ENCODE measurements around the gene PRMT7.

The PRMT7 gene

DNA sequence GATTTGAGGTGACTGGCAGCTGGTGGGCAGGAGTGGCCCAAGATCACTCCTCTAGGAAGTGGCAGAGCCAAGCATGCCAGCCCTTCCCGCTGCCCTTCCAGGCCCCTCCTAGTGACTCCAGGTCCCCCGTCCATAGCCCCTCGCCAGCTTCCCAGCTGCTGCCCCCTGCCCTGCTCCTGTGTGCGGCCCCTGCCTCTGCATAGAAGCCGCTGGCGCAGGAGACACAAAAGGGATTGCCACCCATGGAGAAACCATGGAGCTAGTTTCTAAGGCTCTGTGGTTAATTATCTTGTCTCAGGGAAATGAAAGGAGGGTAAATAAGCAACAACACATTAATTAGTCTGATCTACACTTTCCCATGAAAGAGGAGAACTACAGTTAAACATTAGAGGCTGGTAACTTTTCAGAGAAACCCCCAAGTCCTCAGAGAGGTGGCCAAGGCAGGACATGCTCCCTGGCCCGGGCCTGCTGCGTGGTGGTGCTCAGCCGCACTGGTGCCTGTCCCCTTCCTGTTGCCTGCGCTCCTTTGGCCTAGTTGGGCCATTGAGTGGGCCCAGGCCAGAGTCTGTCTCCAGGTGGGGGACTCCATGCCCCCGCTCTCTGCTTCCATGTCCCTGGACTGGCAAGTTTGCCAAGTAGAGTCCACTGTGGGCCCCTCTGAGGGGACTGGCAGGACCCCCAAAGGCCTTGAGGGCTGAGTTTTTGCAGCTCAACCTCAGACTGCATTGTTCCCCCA is 65.2 kb downstream of the PRMT7 start:
- DNase-seq (ENCODE audit: low read depth in 2 of 2) = no peak

GRCh38 chr16:68376590-68376989 is 65.8 kb downstream of the PRMT7 start:
- no peak for DNase-seq (ENCODE audit: low read depth in 2 of 2)

DNA sequence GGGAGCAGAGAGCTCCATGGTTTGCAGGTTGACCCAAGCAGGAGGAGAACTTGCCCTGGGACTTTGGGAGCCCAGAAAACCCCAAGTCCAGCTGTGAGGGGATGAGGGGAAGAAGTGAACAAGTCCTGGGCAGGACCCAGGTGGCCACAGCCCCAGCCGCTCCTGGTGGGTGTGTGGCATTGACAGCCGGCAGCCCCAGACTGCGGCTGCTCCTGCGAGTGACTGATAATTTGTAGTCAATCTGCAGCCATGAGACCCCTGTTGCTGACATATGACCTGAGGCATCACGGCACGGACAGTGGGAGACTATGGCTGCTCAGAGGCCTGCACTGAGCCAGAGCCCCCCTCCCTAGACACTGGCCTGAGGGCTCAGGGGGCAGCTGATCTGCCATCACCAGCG is 66.4 kb downstream of the PRMT7 start:
- no peak for DNase-seq (ENCODE audit: low read depth in 2 of 2)

DNA sequence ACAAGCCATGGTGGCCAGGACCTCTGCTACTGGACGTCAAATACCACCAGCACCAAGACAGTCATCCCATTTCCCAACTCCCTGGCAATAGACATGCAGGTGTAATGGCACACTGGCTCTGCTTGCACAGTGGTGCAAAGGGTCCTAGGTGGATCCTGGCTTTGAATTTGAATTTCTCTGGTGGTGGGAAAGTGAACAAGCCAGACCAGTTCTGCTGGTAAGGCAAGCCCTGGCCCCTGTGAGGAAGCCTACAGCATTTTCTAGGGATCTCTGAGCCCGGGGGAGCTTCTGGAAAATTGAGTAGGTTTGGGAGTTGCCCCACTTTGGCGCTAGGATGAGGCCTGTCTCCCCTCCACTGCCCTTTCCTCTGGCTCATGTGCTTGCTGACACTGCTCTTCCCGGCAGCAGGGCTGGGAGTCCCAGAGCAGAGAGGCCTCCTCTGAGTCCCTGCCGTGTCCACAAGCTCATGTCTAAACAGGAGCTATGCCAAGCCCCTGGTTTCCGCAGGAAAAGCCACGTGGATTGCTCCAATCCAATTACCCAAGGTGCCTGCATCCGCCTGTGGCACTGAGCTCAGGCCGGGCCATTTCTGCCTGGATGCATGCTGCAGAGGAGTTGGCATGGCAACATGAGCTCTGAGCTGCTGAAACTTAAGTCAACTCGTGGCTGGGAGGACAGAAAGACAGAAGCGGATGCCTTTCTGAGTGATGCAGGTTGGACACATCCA is 67.0 kb downstream of the PRMT7 start:
- DNase-seq (ENCODE audit: low read depth in 2 of 2) = no peak

DNA sequence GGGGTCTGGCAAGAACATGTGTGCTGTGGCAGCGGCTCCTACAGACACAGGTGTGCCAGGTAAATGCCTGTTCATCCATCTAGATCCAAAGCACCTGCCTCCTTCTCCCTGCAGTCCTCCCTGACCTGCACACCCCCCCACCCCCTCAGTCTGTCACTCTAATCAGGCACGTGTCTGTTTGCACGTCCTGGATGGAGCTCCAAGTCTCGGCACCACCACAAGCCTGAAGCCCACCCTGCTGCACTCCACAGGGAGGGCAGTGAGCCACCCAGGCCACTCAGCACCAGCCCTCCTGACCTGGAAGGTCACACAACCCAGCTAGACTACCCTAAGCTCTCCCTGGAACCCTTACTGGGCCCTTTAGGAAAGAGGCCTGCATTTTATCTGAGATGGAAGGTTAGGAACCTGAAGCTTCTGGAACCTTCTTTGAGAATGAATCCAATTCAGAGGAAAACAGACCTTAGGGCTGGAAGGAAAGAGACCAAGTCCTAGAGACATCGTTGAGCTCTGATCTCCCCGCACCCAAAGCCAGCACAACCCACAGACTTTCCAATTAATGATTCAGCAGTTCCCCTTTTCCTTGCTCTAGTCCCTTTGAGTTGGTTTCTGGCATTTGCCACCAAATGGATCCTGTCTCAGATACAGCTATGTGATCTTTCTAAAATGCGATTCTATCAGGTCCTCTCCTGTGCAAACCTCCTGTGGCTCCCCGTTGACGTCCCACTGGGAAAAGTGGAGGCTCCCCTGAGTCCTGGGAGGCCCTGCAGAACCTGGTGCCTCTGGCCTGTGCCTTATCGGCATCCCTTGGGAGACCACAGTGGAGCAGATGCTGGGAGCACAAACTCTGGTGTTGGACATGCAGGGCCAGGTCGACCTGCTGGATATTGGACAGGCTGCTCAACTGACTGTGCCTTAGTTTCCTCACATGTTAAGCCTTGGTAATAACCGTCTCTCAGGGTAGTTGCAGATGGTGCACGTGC is 67.9 kb downstream of the PRMT7 start:
- DNase-seq (ENCODE audit: low read depth in 2 of 2) = no peak

- no peak for DNase-seq (ENCODE audit: low read depth in 2 of 2)
These were observed 68.9 kb downstream of the PRMT7 start for GRCh38 chr16:68379472-68380347.

GRCh38 chr16:68380348-68380670 is 69.5 kb downstream of the PRMT7 start:
- no peak for DNase-seq (ENCODE audit: low read depth in 2 of 2)

GRCh38 chr16:68380676-68381362 is 70.0 kb downstream of the PRMT7 start:
- no peak for DNase-seq (ENCODE audit: low read depth in 2 of 2)

DNA sequence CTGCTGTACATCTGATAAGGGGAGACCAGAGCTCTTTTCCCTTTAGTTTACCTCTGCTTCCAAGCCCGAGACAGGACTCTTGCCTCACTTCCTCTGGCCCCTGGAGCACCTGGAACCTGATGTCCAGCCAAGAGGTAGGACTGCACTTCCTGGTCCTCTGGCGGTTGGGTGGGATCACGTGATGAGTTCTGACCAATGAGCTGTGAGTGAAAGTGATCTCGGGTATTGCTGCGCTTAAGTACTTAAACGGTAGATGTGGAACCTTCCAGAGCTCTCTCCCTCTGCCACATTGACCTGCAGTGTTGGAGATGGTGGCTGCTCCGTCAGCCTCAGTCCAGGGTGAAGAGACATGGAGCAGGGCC is 70.5 kb downstream of the PRMT7 start:
- no peak for DNase-seq (ENCODE audit: low read depth in 2 of 2)

- DNase-seq (ENCODE audit: low read depth in 2 of 2) = no peak
These were observed 71.5 kb downstream of the PRMT7 start for GRCh38 chr16:68382296-68382718.

GRCh38 chr16:68383858-68384257 is 73.0 kb downstream of the PRMT7 start:
- DNase-seq (ENCODE audit: low read depth in 2 of 2) = no peak

GRCh38 chr16:68384288-68385161 is 73.7 kb downstream of the PRMT7 start:
- no peak for DNase-seq (ENCODE audit: low read depth in 2 of 2)

- DNase-seq (ENCODE audit: low read depth in 2 of 2) = no peak
These were observed 74.6 kb downstream of the PRMT7 start for GRCh38 chr16:68385371-68385770.

DNA sequence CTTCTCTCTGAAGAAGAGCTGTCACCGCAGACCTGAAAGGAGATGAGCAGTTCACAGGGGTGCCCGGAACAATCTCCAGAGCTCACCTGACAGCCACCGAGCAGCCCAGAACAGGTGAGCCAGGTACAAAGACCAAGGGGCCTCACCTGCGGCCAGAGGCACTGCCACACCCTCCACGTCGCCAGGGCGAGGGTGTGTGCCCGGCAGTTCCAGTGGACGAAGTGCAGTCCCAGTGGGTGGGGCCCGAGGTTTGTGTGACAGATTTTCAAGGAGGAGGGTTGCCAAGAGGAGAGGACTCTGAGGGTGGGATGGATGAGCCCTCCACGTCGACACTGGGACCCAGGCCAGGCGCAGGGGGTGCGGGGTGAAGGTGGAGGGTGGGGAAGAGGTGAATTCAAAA is 75.8 kb downstream of the PRMT7 start:
- DNase-seq (ENCODE audit: low read depth in 2 of 2) = no peak

GRCh38 chr16:68387301-68387700 is 76.5 kb downstream of the PRMT7 start:
- no peak for DNase-seq (ENCODE audit: low read depth in 2 of 2)

- no peak for DNase-seq (ENCODE audit: low read depth in 2 of 2)
These were observed 77.3 kb downstream of the PRMT7 start for GRCh38 chr16:68388124-68388523.

DNA sequence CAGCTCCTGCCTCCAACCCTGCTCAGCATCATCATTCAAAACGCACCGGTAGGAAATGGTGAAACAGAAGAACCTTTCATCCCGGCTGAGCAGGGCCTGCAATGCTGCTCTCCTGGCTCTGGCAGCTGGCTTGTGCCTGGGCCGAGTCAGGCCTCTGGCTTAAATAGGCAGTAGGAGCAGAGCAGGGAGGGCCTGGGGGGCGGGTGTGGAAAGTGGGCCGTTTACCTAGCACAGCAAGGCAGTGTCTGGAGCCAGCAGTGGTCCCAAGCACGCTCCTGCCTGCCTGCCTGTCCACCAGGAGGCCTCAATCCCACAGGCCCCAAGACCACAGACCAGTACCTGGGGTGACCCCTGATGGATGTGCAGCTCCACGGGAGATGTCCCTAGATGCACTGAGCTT is 78.2 kb downstream of the PRMT7 start:
- no peak for DNase-seq (ENCODE audit: low read depth in 2 of 2)

DNA sequence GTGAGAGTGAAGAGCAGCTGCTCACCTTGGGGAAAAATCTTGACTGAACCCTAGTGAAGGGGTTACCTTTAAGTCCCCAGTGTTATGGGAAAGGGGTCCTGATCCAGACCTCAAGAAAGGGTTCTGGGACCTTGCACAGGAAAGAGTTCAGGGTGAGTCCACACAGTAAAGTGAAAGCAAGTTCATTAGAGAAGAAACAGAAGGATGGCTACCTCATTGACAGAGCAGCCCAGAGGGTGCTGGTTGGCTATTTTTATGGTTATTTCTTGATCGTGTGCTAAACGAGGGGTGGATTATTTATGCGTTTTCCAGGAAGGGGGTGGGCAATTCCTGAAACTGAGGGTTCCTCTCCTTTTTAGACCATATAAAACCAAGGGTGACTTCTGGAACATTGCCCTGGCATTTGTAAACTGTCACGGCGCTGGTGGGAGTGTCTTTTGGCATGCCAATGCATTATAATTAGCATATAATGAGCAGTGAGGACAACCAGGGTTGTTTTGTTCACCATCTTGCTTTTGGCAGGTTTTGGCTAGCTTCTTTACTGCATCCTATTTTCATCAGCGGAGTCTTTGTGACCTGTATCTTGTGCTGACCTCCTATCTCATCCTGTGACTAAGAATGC is 79.0 kb downstream of the PRMT7 start:
- no peak for DNase-seq (ENCODE audit: low read depth in 2 of 2)

GRCh38 chr16:68393333-68393732 is 82.5 kb downstream of the PRMT7 start:
- DNase-seq (ENCODE audit: low read depth in 2 of 2) = no peak
